Activated CD4-positive, alpha-beta T cell treated with anti-CD3 and anti-CD28 coated beads, Interleukin-2, amount 10 ng/mL, durations not matched to agents 7 days and 5 days (primary cell): Measurements from ENCODE around the gene CFAP61. TPM values are rescaled to one million over a fixed set of nuclear protein-coding genes. Genes with fewer than 3 reads are reported as not detected.
"Not testable (repeated sequence)": the region's sequence is repeated elsewhere in the genome, so short reads cannot be mapped to it uniquely, and the experiment has no call there.

Experiments used
- CTCF ChIA-PET: fragments of 350-600 bp; sonication (Branson Sonifier 250); formaldehyde crosslinking; loops from one replicate; lab custom pipeline; 2021; ENCODE audit warnings: antibody characterized with exemption; lab: Charles Lee
- POLR2A ChIA-PET: fragments of 350-600 bp; sonication (Branson Sonifier 250); formaldehyde crosslinking; loops from one replicate; lab custom pipeline; 2021; ENCODE audit warnings: antibody characterized with exemption; lab: Charles Lee
- DNase-seq: peaks from one replicate; pipeline ENCODE4 v3.0.0-alpha.2; 2020
- H3K27ac Mint-ChIP-seq: one replicate; pipeline ENCODE4 v1.8.0; 2021; ENCODE audit warnings: mild to moderate bottlenecking, moderate library complexity, mixed read lengths
- H3K27me3 Mint-ChIP-seq: one replicate; pipeline ENCODE4 v1.8.0; 2021; ENCODE audit warnings: mixed read lengths
- H3K36me3 Mint-ChIP-seq: one replicate; pipeline ENCODE4 v1.8.0; 2021; ENCODE audit warnings: low read depth, mixed read lengths
- H3K4me1 Mint-ChIP-seq: one replicate; pipeline ENCODE4 v1.8.0; 2021; ENCODE audit warnings: mixed read lengths
- H3K4me3 Mint-ChIP-seq: one replicate; pipeline ENCODE4 v1.8.0; 2021; ENCODE audit warnings: mild to moderate bottlenecking, moderate library complexity, mixed read lengths
- H3K9me3 Mint-ChIP-seq: one replicate; pipeline ENCODE4 v1.8.0; 2021; ENCODE audit warnings: mixed read lengths
- total RNA-seq, 2 experiments: library from RNA; stranded (reverse); gene quantifications; one replicate each; pipeline ENCODE4 v1.2.3, GENCODE V29; 2021

Gene CFAP61
- total RNA-seq, 2 experiments from 2014 or later: not detected

DNA sequence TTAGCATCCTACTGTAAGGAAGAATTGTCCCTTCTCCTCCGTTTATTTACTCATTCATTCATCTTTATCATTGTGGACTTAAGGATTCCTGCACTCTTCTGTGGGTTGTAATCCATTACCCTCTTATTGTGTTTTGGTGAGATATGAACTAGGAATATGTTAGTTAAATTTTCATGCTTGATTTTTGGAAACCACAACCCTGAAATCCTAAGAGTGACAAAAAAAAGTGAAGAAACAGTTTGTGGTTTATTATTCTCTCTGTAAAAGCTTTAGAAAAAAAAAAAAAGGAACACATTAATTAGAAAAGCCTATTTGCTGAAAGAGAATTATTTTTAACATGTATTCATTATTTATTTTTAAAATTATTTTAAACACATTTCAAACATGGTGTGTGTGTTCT is 278.8 kb downstream of the CFAP61 start:
- ChIA-PET CTCF (no interaction called here), POLR2A (no interaction called here)

DNA sequence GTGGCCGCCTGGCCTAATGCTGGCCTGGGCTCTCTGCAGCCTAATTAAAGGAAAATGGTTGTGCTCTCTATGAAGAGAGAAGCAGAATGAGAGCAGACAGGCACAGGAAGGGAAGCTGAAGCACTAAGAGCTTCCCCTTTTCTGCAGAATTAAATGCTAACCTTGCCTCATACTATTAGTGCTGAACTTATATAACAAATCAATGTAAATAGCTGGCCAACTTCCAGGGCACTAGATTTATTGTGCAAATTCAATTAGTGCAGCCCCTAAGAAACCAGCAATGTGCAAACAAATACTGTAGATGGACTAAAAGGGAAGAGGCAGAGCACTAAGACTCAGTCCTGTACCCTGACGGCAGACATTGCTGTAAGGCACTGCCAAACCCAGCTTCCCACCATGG is 279.5 kb downstream of the CFAP61 start:
- H3K9me3 Mint-ChIP-seq: no peaks in the 10 kb centered on the region
- CTCF ChIA-PET: no interaction called here

More for the DNA sequence above, 278.8 kb downstream of the CFAP61 start:
- no peaks in the 10 kb centered on the region for H3K9me3 Mint-ChIP-seq
- DNase-seq: no peak
- no peaks in the 10 kb centered on the region for H3K36me3 Mint-ChIP-seq
- no peak overlapping the region for H3K27ac Mint-ChIP-seq
- H3K27me3 Mint-ChIP-seq: peaks cover 2% of the 10 kb centered on the region
- H3K4me1 Mint-ChIP-seq: no peaks in the 10 kb centered on the region
- no peak overlapping the region for H3K4me3 Mint-ChIP-seq

DNA sequence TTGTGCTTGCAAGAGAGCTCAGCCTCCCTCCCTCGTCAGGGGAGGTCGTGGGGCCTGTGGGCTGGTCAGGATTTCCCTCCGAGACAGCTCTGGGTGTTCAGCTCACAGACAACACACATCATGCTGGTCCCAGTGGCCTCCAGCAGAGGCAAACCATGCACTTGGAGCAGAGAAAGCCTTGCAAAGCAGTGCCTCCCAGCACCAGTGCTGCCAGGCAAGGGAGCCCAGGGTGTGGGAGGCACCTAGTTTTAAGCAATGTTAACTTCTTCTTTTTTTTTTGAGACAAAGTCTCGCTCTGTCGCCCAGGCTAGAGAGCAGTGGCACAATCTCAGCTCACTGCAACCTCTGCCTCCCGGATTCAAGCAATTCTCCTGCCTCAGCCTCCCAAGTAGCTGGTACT is 281.5 kb downstream of the CFAP61 start:
- Mint-ChIP-seq H3K9me3 (no peaks in the 10 kb centered on the region), H3K4me3 (no peak overlapping the region), H3K36me3 (no peaks in the 10 kb centered on the region), H3K27ac (no peak overlapping the region), H3K4me1 (no peaks in the 10 kb centered on the region), H3K27me3 (no peaks in the 10 kb centered on the region)
- POLR2A ChIA-PET: no interaction called here
- CTCF ChIA-PET: interaction anchor here (1.1 kb wide), 1 partner anchor 15 kb away, joined by 4 read pairs; no protein-coding TSS in a partner anchor
- DNase-seq: no peak

More for the DNA sequence above, 279.5 kb downstream of the CFAP61 start:
- Mint-ChIP-seq H3K36me3 (no peaks in the 10 kb centered on the region), H3K4me1 (no peaks in the 10 kb centered on the region), H3K27me3 (no peaks in the 10 kb centered on the region), H3K4me3 (no peak overlapping the region), H3K27ac (no peak overlapping the region)
- POLR2A ChIA-PET: no interaction called here
- no peak for DNase-seq

DNA sequence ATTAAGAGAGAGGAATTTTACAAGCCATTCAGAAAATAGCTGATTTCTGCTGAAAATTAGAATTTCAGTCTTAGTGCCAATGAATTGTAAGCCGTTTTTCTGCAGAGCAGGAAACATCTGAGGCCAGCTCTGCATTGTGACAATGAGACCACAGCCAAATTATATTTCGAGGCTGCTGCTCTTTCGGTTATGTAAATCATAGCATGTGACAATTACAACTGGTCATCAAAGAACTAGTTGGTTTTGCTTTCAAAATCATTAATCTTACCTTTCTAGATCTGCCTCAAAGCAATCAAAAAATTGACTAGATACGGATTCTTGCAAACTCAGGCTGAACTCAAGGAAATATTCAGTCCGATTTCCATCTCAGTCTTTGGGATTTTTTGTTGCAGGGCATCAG is 282.2 kb downstream of the CFAP61 start:
- H3K4me1 Mint-ChIP-seq: no peaks in the 10 kb centered on the region
- no peaks in the 10 kb centered on the region for H3K36me3 Mint-ChIP-seq
- CTCF ChIA-PET: no interaction called here
- H3K9me3 Mint-ChIP-seq: no peaks in the 10 kb centered on the region
- no peak for DNase-seq
- H3K27me3 Mint-ChIP-seq: no peaks in the 10 kb centered on the region
- POLR2A ChIA-PET: no interaction called here
- no peak overlapping the region for H3K4me3 Mint-ChIP-seq
- H3K27ac Mint-ChIP-seq: no peak overlapping the region

DNA sequence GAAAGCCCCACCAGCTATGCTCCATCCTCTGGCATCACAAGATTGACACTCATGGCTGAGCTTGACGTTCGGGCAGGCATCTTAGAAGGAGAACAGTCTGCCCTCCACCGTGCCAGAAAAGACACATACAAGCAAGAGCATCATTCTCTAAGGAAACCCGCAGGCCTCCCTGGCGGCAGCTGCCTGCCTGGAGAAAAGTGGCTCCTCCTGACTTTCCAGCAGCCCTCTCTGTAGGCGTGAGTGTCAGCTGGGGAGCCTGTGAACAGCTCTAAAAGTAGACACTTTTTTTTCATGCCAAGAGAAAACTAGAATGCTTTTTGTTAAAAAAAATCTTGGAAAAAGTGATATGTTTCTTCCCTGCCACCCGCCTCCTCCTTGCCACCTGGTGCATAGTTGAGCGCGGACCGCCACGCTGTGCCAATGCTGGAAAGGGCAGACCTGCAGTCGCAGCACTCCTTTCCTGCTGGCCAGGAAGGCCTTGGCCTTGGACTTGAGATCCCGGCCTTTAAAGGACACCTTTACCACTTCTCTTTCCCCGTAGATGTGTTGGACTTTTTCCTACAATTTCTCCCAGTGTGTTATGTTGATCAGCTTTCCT is 285.9 kb downstream of the CFAP61 start:
- no peak for DNase-seq
- no peaks in the 10 kb centered on the region for H3K4me1 Mint-ChIP-seq
- H3K4me3 Mint-ChIP-seq: no peak overlapping the region
- H3K9me3 Mint-ChIP-seq: no peaks in the 10 kb centered on the region
- CTCF ChIA-PET: no interaction called here
- POLR2A ChIA-PET: interaction anchor here (0.6 to 0.7 kb wide), 2 partner anchors 12 to 942 kb away, joined by 3 read pairs; no protein-coding TSS in a partner anchor
- no peak overlapping the region for H3K27ac Mint-ChIP-seq
- H3K27me3 Mint-ChIP-seq: no peaks in the 10 kb centered on the region
- no peaks in the 10 kb centered on the region for H3K36me3 Mint-ChIP-seq

DNA sequence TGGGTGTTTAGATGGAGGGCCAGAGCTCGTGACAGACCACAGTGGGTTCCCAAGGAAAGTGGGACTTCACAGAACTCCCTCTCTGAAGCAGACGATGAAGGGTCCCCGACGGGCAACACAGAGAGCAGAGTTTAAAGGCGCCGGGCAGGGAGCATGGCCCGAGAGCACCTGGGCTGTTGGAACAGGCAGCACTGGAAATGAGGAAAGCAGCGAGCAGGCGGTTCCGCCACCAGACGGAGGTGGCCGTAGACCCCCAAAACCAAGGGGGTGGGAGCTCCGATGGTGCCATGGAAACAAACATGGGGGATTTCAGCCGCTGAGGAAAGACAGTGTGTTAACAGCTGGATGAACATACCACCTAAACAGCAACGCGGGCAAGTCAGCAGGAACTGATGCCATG is 288.1 kb downstream of the CFAP61 start:
- no peaks in the 10 kb centered on the region for H3K4me1 Mint-ChIP-seq
- H3K4me3 Mint-ChIP-seq: no peak overlapping the region
- no peaks in the 10 kb centered on the region for H3K36me3 Mint-ChIP-seq
- no peaks in the 10 kb centered on the region for H3K27me3 Mint-ChIP-seq
- POLR2A ChIA-PET: no interaction called here
- no peaks in the 10 kb centered on the region for H3K9me3 Mint-ChIP-seq
- CTCF ChIA-PET: interaction anchor here (0.5 kb wide), 1 partner anchor 1564 kb away, joined by 3 read pairs; no protein-coding TSS in a partner anchor
- no peak for DNase-seq
- H3K27ac Mint-ChIP-seq: no peak overlapping the region

DNA sequence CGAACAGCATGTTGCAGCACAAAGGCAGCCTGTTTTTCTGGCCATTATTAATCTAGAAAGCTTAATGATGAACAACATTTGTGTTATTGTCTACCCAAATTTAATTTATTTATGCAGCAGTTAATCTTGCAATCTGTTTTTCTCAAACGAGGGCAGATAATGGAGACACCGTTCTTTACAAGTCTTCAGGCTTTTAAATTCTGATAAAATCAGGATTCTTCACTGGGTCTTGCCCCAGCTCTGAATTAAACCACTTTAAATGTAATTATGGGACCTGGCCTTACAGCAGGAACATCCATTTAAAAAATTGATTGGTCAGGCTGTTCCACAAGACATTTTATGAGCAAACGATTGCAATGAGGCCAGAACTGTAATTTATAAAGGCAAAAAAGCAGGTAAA is 289.0 kb downstream of the CFAP61 start:
- Mint-ChIP-seq H3K4me3 (no peak overlapping the region), H3K36me3 (no peaks in the 10 kb centered on the region), H3K9me3 (no peaks in the 10 kb centered on the region), H3K27me3 (no peaks in the 10 kb centered on the region), H3K27ac (no peak overlapping the region), H3K4me1 (no peaks in the 10 kb centered on the region)
- ChIA-PET CTCF (interaction anchor here (0.6 kb wide), 1 partner anchor 826 kb away, joined by 7 read pairs; no protein-coding TSS in a partner anchor), POLR2A (no interaction called here)
- DNase-seq: no peak

DNA sequence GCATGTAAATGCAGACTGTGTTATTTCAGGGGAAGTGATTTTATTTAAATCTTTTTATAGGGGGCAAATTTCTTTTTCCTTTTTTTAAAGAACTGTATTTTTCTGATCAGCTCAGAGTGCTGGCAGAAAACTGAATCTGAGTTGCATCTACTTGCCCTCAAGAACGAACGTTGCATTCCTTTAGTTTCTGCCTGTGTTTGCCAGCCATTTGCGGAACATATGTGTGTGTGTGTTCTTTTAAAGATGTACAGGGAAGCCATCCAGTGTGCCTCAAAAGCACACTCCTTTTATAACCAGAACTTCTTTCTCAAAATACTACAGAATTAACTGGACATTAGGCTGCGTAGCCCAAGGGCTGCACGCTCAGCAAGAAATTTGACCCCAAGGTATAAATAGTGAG is 289.7 kb downstream of the CFAP61 start:
- no peak overlapping the region for H3K4me3 Mint-ChIP-seq
- no peaks in the 10 kb centered on the region for H3K27me3 Mint-ChIP-seq
- no peaks in the 10 kb centered on the region for H3K36me3 Mint-ChIP-seq
- no peak overlapping the region for H3K27ac Mint-ChIP-seq
- H3K4me1 Mint-ChIP-seq: no peaks in the 10 kb centered on the region
- DNase-seq: no peak
- no peaks in the 10 kb centered on the region for H3K9me3 Mint-ChIP-seq
- ChIA-PET CTCF (no interaction called here), POLR2A (no interaction called here)

DNA sequence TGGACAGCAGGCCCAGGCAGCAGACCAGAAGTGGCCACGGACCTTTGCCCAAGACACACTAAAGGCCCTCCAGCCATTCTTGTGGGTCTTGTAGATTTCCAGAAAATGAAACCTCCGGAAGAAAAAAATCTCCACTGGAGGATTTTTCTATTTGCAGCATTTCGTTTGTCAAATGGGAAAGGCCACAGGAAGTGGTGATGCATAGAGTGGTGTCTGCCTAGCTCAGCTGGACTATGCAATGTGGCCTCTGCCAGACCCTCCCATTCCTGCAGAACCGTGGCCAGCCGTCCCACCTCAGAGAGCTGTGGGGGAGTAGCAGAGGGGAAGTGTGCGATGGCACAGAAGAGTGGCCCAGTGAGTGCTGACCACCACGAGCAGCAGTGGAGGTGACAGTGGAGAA is 291.6 kb downstream of the CFAP61 start:
- ChIA-PET POLR2A (no interaction called here), CTCF (interaction anchor here (0.6 kb wide), 1 partner anchor 58 kb away, joined by 3 read pairs; no protein-coding TSS in a partner anchor)
- H3K9me3 Mint-ChIP-seq: no peaks in the 10 kb centered on the region
- no peak for DNase-seq
- no peak overlapping the region for H3K4me3 Mint-ChIP-seq
- H3K36me3 Mint-ChIP-seq: no peaks in the 10 kb centered on the region
- no peak overlapping the region for H3K27ac Mint-ChIP-seq
- no peaks in the 10 kb centered on the region for H3K4me1 Mint-ChIP-seq
- H3K27me3 Mint-ChIP-seq: peaks cover 3% of the 10 kb centered on the region

DNA sequence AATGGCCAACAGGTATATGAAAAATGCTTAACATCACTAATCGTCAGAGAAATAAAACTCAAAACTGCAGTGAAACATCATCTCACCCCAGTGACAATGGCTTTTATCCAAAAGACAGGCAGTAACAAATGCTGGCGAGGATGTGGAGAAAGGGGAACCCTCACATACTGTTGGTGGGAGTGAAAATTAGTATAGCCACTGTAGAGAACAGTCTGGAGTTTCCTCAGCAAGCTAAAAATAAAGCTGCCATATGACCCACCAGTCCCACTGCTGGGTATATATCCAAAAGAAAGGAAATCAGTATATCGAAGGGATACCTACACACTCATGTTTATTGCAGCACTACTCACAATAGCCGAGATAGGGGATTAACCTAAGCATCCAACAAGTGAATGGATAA is 292.1 kb downstream of the CFAP61 start:
- H3K27ac Mint-ChIP-seq: no peak overlapping the region
- no peak for DNase-seq
- POLR2A ChIA-PET: no interaction called here
- H3K36me3 Mint-ChIP-seq: no peaks in the 10 kb centered on the region
- no peaks in the 10 kb centered on the region for H3K4me1 Mint-ChIP-seq
- no peak overlapping the region for H3K4me3 Mint-ChIP-seq
- H3K27me3 Mint-ChIP-seq: peaks cover 6% of the 10 kb centered on the region
- CTCF ChIA-PET: no interaction called here
- H3K9me3 Mint-ChIP-seq: no peaks in the 10 kb centered on the region

DNA sequence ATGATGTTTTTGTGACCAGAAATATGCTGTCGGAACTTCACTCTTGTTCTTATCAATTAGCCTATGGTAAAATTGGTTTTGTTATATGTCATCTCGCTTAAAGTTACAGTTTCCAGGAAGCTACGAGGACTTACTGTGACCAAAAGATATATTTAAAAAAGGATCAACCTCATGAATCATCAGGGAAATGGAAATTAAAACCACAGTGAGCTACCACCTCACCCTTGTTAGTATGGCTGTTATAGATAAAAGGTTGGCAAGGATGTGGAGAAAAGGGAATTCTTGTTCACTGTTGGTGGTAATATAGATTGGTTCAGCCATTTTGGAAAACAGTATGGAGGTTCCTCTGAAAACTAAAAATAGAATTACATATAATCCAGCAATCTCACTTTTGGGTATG is 301.2 kb downstream of the CFAP61 start:
- ChIA-PET CTCF (no interaction called here), POLR2A (no interaction called here)
- H3K4me1 Mint-ChIP-seq: no peaks in the 10 kb centered on the region
- no peak for DNase-seq
- H3K27ac Mint-ChIP-seq: no peak overlapping the region
- peaks cover 6% of the 10 kb centered on the region for H3K9me3 Mint-ChIP-seq
- H3K36me3 Mint-ChIP-seq: peaks cover 2% of the 10 kb centered on the region
- H3K27me3 Mint-ChIP-seq: peaks cover 15% of the 10 kb centered on the region
- H3K4me3 Mint-ChIP-seq: no peak overlapping the region

DNA sequence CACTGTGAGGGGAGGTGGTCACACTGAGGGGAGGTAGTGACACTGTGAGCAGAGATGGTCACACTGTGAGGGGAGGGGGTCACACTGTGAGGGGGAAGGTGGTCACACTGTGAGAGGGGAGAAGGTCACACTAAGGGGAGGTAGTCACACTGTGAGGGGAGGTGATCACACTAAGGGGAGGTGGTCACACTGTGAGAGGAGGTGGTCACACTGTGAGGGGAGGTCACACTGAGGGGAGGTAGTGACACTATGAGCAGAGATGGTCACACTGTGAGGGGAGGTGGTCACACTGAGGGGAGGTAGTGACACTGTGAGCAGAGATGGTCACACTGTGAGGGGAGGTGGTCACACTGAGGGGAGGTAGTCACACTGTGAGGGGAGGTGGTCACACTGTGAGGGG is 303.2 kb downstream of the CFAP61 start:
- CTCF ChIA-PET, H3K4me3 Mint-ChIP-seq, H3K27ac Mint-ChIP-seq, DNase-seq, POLR2A ChIA-PET, H3K9me3 Mint-ChIP-seq, H3K4me1 Mint-ChIP-seq, H3K36me3 Mint-ChIP-seq: not testable (repeated sequence)
- H3K27me3 Mint-ChIP-seq: peaks cover 12% of the 10 kb centered on the region

DNA sequence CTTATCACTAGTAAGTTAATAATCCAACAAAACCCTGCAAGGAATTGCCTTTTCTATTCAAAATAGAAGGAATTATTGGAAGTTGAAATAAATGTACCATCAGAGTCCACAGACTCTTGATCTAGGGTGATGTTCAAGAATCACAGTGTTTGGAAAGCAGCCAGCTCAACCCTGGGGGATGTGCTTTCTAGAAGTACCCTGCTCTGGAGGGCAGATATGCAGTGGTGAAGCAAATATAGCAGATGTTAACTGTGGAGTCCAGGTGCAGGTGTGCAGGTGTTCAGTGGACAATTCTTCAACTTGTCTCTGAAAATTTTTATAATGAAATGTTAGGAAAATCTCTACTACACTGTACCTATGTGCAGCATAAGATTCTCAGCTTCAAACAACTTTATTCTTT is 306.5 kb downstream of the CFAP61 start:
- H3K4me1 Mint-ChIP-seq: peaks cover 12% of the 10 kb centered on the region
- ChIA-PET CTCF (no interaction called here), POLR2A (no interaction called here)
- peaks cover 2% of the 10 kb centered on the region for H3K36me3 Mint-ChIP-seq
- H3K27ac Mint-ChIP-seq: no peak overlapping the region
- H3K9me3 Mint-ChIP-seq: peaks cover 6% of the 10 kb centered on the region
- H3K27me3 Mint-ChIP-seq: peaks cover 40% of the 10 kb centered on the region
- DNase-seq: no peak
- H3K4me3 Mint-ChIP-seq: no peak overlapping the region

DNA sequence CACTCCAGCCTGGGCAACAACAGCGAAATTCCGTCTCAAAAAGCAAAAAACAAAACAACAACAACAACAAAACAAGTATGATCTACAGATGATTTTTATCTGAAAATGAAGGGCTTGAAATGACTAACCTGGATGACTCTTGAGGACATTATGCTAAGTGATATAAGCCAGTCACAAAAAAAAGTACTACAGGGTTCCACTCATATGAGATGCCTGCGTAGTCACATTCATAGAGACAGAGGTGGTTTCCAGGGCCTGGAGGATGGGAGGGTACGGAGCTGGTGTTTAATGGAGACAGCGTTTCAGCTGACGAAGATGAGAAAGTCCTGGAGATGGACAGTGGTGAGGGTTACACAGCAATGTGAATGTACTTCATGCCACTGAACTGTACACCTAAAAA is 307.3 kb downstream of the CFAP61 start:
- Mint-ChIP-seq H3K27ac (no peak overlapping the region), H3K27me3 (peaks cover 44% of the 10 kb centered on the region), H3K4me3 (no peak overlapping the region), H3K36me3 (peaks cover 2% of the 10 kb centered on the region), H3K4me1 (peaks cover 15% of the 10 kb centered on the region), H3K9me3 (peaks cover 3% of the 10 kb centered on the region)
- ChIA-PET CTCF (no interaction called here), POLR2A (no interaction called here)
- no peak for DNase-seq
